NCI-H1105 (cell line): ENCODE measurements around the gene TRIM62.
A peak's percentile ranks its signal among the peaks of the same experiment; 100 is the strongest.
"Not testable (repeated sequence)": the region's sequence is repeated elsewhere in the genome, so short reads cannot be mapped to it uniquely, and the experiment has no call there.

ENCODE experiments used
- DNase-seq: peaks from one replicate; lab custom pipeline; 2025; lab: John Stamatoyannopoulos, UW

Gene TRIM62

DNA sequence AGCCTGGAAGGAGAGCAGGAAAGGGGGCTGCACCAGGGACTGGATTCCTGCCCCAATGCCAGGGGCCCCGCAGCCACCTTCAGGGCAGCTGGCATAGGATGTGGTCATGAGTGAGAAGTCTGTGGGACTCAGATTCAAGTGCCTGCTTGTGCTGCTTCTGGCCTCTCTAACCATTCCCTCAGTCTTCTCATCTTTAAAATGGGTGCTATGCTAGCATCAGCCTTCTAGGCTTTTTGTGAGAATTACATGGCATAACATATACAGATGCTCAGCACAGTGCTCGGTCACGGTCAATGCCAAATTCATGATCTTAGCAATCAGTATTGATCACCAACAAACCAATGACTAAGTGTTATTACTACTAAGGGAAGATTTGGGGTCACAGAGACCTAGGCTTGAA, 23.5 kb downstream of the TRIM62 start:
- no peak for DNase-seq

- DNase-seq: no peak
Measured at GRCh38 chr1:33157131-33157530, 24.7 kb downstream of the TRIM62 start.

GRCh38 chr1:33155877-33156538, 25.8 kb downstream of the TRIM62 start:
- no peak for DNase-seq

DNA sequence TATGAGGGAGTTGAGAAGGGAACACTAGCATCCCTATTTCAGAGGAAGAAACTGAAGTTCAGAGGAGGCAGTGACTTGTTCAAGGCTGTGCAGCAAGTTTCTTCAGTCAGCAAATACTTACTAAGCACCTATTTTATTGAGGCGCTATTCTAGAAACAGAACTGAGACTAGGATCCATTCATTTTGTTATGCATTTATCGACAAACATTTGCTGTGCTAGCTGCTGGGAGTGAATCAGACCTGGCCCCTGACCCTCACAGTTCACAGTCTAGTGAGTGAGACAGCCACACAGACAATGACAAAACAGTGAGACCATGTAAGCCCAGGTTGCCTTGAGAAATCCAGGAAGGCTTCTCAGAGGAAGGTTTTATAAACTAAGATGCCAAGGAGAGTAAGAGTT, 28.2 kb downstream of the TRIM62 start:
- DNase-seq: no peak

DNA sequence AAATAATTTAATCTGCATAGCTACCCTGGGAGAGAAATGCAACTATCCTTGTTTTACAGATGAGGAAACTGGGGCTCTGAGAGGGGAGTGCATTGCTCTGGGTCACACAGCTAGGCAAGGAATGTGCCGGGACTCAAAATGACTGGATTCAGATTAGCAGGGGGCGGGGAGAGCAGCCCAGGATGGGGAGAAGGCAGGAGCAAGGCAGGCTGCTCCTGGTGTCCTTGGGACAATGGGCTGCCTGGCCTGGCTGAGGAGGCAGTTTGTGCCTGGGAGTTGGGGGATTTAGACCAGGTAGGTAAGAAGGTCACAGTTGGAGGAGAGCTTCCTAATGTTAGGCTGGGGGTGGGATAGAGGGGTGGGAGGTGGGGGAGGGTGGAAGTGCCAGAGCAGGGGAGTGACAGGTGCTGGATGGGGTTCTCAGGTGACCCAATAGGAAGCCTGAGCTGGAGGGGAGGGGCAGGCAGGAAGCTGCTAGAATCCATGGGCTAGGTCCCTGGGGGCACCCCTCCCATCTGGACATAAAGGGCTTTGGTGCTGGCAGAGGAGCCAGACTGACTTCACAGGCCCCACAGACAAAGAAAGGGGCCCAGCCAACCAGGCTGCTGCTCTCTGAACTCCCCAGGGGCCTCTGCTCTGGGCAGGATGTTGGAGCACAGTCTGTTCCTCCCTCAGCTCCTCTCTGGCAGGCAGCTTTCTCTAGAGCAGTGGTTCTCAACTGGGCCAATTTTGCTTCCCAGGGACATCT, 29.0 kb downstream of the TRIM62 start:
- peak; percentile 49 for DNase-seq

GRCh38 chr1:33151116-33151515, 30.7 kb downstream of the TRIM62 start:
- DNase-seq: no peak

GRCh38 chr1:33150522-33150921, 31.3 kb downstream of the TRIM62 start:
- DNase-seq: no peak

GRCh38 chr1:33149453-33150190, 32.2 kb downstream of the TRIM62 start:
- DNase-seq: no peak

- DNase-seq: no peak
Measured at GRCh38 chr1:33148615-33149014, 33.2 kb downstream of the TRIM62 start.

GRCh38 chr1:33147997-33148314, 33.9 kb downstream of the TRIM62 start:
- no peak for DNase-seq

- no peak for DNase-seq
Measured at GRCh38 chr1:33147275-33147996, 34.4 kb downstream of the TRIM62 start.

DNA sequence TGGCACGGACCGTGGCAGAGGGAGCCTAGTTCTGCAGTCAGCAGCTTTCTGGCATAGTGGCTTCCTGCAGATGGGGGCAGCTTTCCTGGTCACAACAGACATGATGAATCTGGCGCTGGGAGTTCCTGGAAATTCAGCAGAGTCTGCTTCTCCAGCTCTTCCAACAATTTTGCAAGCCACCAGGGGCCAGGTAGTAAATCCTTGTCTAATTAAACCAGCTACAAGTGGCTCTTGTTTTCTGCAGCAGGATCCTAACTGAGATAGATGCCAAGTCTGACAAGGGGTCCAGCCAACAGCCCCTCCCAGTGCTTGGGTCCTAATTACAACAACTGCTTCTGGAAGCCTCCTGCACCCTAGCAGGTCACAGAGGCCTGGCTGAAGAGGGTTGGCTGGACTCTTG, 35.8 kb downstream of the TRIM62 start:
- no peak for DNase-seq

GRCh38 chr1:33143698-33144097, 38.1 kb downstream of the TRIM62 start:
- no peak for DNase-seq

DNA sequence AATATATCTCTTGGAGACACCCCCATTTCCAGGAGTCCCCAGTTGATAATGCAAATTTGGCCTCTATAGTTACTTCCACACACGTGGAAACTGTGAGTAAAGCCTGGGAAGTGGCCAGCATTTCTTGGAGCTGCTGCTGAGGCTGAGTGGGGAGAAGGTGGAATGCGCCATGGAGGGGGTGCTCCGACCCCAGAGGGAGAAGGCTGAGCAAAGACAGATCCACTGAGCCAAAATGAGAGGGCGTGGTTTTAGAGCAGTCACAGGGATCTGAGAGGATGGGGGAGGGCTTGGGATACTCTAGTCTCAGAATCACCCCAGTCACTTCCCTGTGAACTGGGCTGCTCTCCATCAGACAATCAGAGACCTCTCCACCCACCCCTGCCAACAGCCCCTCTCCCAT, 38.7 kb downstream of the TRIM62 start:
- DNase-seq: no peak

GRCh38 chr1:33142483-33143064, 39.3 kb downstream of the TRIM62 start:
- no peak for DNase-seq

- no peak for DNase-seq
Measured at GRCh38 chr1:33141781-33142180, 40.1 kb downstream of the TRIM62 start.

DNA sequence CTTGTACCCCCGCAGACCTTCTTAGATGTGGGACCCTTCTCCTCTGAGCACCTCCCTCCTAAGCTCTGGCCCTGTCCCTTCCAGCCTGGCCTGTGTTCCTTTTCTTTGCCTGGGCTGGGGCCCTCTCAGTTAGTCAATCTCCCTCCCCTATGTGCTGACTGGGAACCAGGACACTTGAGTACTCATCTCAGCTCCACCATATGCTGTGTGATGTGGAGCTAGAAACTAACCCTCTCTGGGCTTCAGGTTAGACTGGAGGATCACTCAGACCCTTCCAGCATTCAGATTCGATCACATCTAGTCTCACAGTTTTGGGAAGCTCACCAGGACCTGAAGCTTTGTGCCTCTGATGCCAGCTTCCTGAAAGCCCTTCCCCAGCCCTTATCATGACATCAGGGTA, 40.6 kb downstream of the TRIM62 start:
- DNase-seq: no peak

DNA sequence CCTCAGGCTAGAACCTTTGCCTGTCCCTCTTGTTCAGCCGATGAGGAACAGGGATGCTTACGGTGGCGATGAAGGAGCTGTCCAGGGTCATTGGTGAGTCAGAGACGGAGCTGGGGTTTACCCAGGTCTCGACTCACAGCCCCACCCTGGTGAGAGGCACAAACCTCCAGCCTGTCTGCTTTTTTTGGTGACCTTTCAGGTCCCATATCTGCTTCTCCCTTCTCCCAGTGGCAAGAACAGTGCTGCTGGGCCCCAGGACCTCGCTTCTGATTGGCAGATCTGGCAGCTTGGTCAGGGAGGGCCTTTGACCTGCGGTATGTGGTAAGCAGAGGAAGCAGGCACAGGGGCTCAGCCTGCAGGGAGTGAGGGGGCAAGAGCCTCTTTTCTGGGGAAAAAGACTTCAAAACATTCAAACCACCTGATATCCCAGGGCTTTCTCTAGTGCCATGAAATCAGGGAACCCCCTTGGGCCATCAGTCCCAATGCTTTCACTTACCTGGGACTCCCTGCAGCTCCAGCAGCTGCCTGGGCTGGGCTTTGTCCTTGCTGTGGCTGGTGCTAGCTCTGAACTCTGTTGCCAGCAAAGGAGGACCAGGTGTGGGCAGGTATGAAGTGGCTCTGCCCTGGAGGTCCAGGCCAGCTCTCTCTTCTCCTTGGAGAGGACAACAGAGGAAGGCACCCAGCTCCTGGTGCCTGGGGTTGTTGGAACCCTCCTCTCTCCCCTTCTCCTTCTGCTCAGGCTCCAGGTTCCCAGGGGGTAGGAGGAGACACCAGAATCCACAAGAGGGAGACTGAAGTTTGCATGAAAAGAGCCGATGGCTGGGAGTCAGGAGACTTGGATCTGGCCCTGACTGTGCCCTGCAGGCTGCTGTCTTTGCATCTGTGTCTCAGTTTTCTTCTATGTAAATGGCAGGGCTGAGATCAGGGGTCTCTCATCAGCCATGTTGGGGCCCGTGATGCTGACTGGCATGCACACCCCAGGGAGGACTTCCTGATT, 41.4 kb downstream of the TRIM62 start:
- no peak for DNase-seq

DNA sequence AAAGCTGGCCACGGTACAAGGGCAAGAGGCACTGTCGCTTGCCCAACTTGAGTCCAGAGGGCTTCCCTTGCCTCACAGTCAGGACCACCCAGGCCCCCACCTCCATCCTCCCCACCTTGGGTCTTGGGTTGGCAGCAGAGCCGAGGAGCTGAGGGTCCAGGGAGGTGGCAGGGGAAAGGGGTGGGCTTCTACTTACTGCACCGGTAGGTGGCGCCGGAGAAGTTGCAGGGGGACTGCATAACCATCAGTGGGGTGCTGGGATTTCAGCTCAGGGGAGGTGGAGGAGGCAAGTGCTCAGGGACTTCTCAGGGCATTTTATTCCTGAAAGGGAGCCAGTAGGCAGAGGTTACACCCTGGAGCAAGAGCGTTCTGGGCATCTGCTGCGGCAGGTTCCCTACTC, 44.0 kb downstream of the TRIM62 start:
- no peak for DNase-seq

GRCh38 chr1:33136041-33136440, 45.8 kb downstream of the TRIM62 start:
- DNase-seq: not testable (repeated sequence)
